T47D (cell line): ENCODE data around the gene PPP1R1A.

Source experiments
- DNase-seq, 2 experiments: peaks; one replicate each; pipeline versions ENCODE4 v3.0.0 to v3.0.0-alpha.2; 2011 to 2012; ENCODE audit warnings: low read depth in 1 of 2, low spot score in 1 of 2
- JUND ChIP-seq: IDR thresholded peaks from 2 replicates; pipeline ENCODE4 v1.6.1; 2012; ENCODE audit warnings: low read depth
- in situ Hi-C: cut with HindIII; loops from 2 replicates; pipeline ENCODE4 v1.10.0; 2016; ENCODE audit warnings: low sequenced_read_pairs, low pct_unique_long_range_greater_than_20kb

The PPP1R1A gene

GRCh38 chr12:54581412-54581811 lies 7.0 kb downstream of the PPP1R1A start:
- TF ChIP-seq JUND: no peak
- in situ Hi-C loops: no loop called here
- DNase-seq: no peak

- no peak for TF ChIP-seq JUND
- peak; percentile 81 for DNase-seq
- in situ Hi-C loops: no loop called here
Measured at GRCh38 chr12:54579696-54580333, 8.6 kb downstream of the PPP1R1A start.

GRCh38 chr12:54579258-54579657 lies 9.2 kb downstream of the PPP1R1A start:
- TF ChIP-seq JUND: no peak

GRCh38 chr12:54578778-54579177 lies 9.7 kb downstream of the PPP1R1A start:
- in situ Hi-C loops: no loop called here
- no peak for TF ChIP-seq JUND
- DNase-seq: no peak

More at GRCh38 chr12:54579258-54579657, 9.2 kb downstream of the PPP1R1A start:
- in situ Hi-C loops: no loop called here
- DNase-seq: no peak

GRCh38 chr12:54572881-54573280 lies 15.6 kb downstream of the PPP1R1A start:
- TF ChIP-seq JUND: no peak
- in situ Hi-C loops: no loop called here
- peak in 1 of 2 experiments; percentile 32 for DNase-seq

GRCh38 chr12:54571193-54572188 lies 17.0 kb downstream of the PPP1R1A start:
- DNase-seq: peak in 1 of 2 experiments; percentile 62
- in situ Hi-C loops: no loop called here

GRCh38 chr12:54569995-54570528 lies 18.4 kb downstream of the PPP1R1A start:
- in situ Hi-C loops: no loop called here
- TF ChIP-seq JUND: no peak
- DNase-seq: no peak

More at GRCh38 chr12:54571193-54572188, 17.0 kb downstream of the PPP1R1A start:
- TF ChIP-seq JUND: no peak

- no peak for DNase-seq
- in situ Hi-C loops: no loop called here
Measured at GRCh38 chr12:54569072-54569471, 19.4 kb downstream of the PPP1R1A start.

DNA sequence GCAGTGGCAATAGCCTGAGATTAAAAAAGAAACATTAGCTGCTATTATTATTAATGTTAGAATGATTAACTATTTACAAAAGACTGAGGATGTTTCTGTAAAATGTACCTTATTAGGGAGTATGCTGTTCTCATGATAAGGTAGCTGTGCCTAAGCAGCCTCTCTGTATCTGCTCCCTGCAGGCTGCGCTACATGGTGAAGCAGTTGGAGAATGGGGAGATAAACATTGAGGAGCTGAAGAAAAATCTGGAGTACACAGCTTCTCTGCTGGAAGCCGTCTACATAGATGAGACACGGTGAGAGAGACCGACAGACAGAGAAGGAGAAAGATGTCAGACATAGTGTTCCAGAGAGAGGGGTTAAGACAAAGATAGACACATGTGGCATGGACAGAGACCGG lies 21.7 kb downstream of the PPP1R1A start:
- TF ChIP-seq JUND: no peak
- no peak for DNase-seq
- in situ Hi-C loops: no loop called here

More at GRCh38 chr12:54569072-54569471, 19.4 kb downstream of the PPP1R1A start:
- no peak for TF ChIP-seq JUND

GRCh38 chr12:54565986-54566544 lies 22.4 kb downstream of the PPP1R1A start:
- no peak for TF ChIP-seq JUND
- in situ Hi-C loops: no loop called here

DNA sequence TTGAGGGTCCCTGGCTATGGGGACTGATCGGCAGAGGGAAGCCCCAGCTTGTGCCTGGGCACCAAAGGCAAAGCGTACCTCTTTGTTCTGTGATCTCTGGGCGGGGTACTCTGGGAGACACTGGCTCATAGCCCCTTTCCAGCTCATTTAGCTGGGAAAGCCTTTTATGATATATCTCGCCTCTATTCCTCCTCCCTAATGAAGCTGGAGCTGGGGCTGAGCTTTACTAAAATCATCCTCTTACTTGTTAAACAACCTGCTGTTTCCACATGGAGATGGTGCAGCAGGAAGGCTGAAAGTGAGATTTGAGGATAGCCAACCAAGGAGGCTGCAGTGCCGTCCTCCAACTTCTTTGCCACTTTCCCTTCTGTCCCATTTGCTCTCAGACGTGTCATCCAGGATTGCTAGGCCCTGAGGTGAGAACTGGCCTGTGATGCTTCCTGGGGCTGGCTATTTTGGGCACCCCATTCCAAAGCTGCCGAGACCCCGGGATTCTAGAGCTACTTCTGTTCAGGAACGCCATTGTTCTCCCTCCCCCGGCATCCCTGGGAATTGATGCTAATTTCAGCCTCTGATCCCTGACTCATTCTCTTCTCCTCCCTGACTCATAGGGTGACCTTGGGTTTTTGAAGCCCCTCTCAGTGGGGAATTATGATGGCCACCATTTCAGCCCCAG lies 23.0 kb downstream of the PPP1R1A start:
- TF ChIP-seq JUND: no peak
- no peak for DNase-seq
- in situ Hi-C loops: no loop called here

More at GRCh38 chr12:54565986-54566544, 22.4 kb downstream of the PPP1R1A start:
- no peak for DNase-seq

- DNase-seq: no peak
- in situ Hi-C loops: no loop called here
- TF ChIP-seq JUND: no peak
Measured at GRCh38 chr12:54564768-54565167, 23.7 kb downstream of the PPP1R1A start.
